ENCODE measurements around the gene MFSD12. TPM values are rescaled to one million over a fixed set of nuclear protein-coding genes. Genes with fewer than 3 reads are reported as not detected.

The MFSD12 gene
- total and polyA plus RNA-seq, 2 donors (not counting 3 experiments of a cell fraction or from before 2014, with no cell fraction given) = 51.7 to 78.9 TPM

GRCh38 chr19:3547767-3548282 is 9.6 kb downstream of the MFSD12 start:
- dilution Hi-C loops (cut with MboI; ENCODE audit: extremely low pct_ligation_motif_present, low sequenced_read_pairs) = no loop called here
- no TSS peak for BruUV-seq (replicated peaks)
- H3K79me2 ChIP-seq (ENCODE audit: control insufficient read depth, insufficient read depth, low read length) = peaks cover 7% of the 10 kb centered on the region
- H4K20me1 ChIP-seq (replicated peaks; ENCODE audit: control insufficient read depth, extremely low read depth, insufficient read depth, low read length) = no peaks in the 10 kb centered on the region
- H3K4me1 ChIP-seq (ENCODE audit: control insufficient read depth, extremely low read depth, insufficient read depth, low read length) = peaks cover 3% of the 10 kb centered on the region
- DNase-seq (ENCODE audit: low read depth, low spot score) (no peak), FAIRE-seq (no peak)
- no peak overlapping the region for H3K4me3 ChIP-seq (replicated peaks in 1 of 3; ENCODE audit: insufficient read depth in 1 of 3, low read depth in 1 of 3, low read length in 3 of 3)
- TF ChIP-seq EZH2 (IDR thresholded peaks at IDR 0.05; ENCODE audit: borderline replicate concordance, low read depth, low read length, severe bottlenecking) = no peak
- TF ChIP-seq CTCF (IDR thresholded peaks at IDR 0.05; ENCODE audit: extremely low read depth in 1 of 2, insufficient read depth in 1 of 2, low read depth in 1 of 2, low read length in 2 of 2) = peak in 1 of 2 donors; percentile 3
- intact Hi-C loops (cut with micrococcal nuclease) = no loop called here
- ChIA-PET POLR2A (no interaction called here), CTCF (interaction anchor here (1.0 to 3.5 kb wide), 3 partner anchors 9 to 159 kb away, joined by 3 to 12 read pairs (median 4); partner anchors contain the start of gene TEKTIP1)
- no peak overlapping the region for H2AFZ ChIP-seq (ENCODE audit: low read depth, low read length)
- H3K9me3 ChIP-seq (replicated peaks; ENCODE audit: control insufficient read depth, insufficient read depth, low read length) = no peaks in the 10 kb centered on the region
- H3K36me3 ChIP-seq (ENCODE audit: control insufficient read depth in 2 of 2, extremely low read depth in 1 of 2, insufficient read depth in 2 of 2, low read length in 2 of 2) = peaks cover 2 to 10% of the 10 kb centered on the region in 2 experiments
- H3K27me3 ChIP-seq (ENCODE audit: control insufficient read depth in 2 of 2, insufficient read depth in 2 of 2, low read length in 2 of 2) = no peaks in the 10 kb centered on the region
- no peak overlapping the region for H3K9ac ChIP-seq (replicated peaks; ENCODE audit: extremely low read depth, insufficient read depth, low read length)
- H3K9me1 ChIP-seq (replicated peaks; ENCODE audit: control insufficient read depth, extremely low read depth, insufficient read depth, low read length) = no peaks in the 10 kb centered on the region
- no peak overlapping the region for H3K27ac ChIP-seq (ENCODE audit: insufficient read depth, low read depth, low read length)
- H3K4me2 ChIP-seq (ENCODE audit: insufficient read depth, low read length) = no peak overlapping the region

GRCh38 chr19:3547301-3547731 is 10.1 kb downstream of the MFSD12 start:
- no peaks in the 10 kb centered on the region for H3K27me3 ChIP-seq (ENCODE audit: control insufficient read depth in 2 of 2, insufficient read depth in 2 of 2, low read length in 2 of 2)
- H3K27ac ChIP-seq (ENCODE audit: insufficient read depth, low read depth, low read length) = no peak overlapping the region
- peaks cover 2% of the 10 kb centered on the region for H3K79me2 ChIP-seq (ENCODE audit: control insufficient read depth, insufficient read depth, low read length)
- FAIRE-seq = no peak
- ChIA-PET CTCF (interaction anchor here (1.0 to 3.5 kb wide), 3 partner anchors 8 to 159 kb away, joined by 3 to 12 read pairs (median 4); partner anchors contain the start of gene TEKTIP1), POLR2A (no interaction called here)
- TF ChIP-seq CTCF (IDR thresholded peaks at IDR 0.05; ENCODE audit: extremely low read depth in 1 of 2, insufficient read depth in 1 of 2, low read depth in 1 of 2, low read length in 2 of 2) (peak; percentile 62 to 75), FOS (IDR thresholded peaks at IDR 0.05; ENCODE audit: borderline replicate concordance, insufficient read depth, low read length) (no peak), POLR2AphosphoS5 (IDR thresholded peaks at IDR 0.05; ENCODE audit: insufficient read depth, low read depth, low read length) (no peak), MYC (IDR thresholded peaks at IDR 0.05; ENCODE audit: low read depth, low read length) (no peak), JUN (IDR thresholded peaks at IDR 0.05; ENCODE audit: borderline replicate concordance, insufficient read depth, insufficient read length, low read depth) (no peak)
- H3K4me2 ChIP-seq (ENCODE audit: insufficient read depth, low read length) = no peak overlapping the region
- intact Hi-C loops (cut with micrococcal nuclease) = no loop called here
- no peak for DNase-seq (ENCODE audit: low read depth, low spot score)
- BruUV-seq (replicated peaks) = no TSS peak
- dilution Hi-C loops (cut with MboI; ENCODE audit: extremely low pct_ligation_motif_present, low sequenced_read_pairs) = no loop called here
- H3K9me3 ChIP-seq (replicated peaks; ENCODE audit: control insufficient read depth, insufficient read depth, low read length) = no peaks in the 10 kb centered on the region
- H3K4me3 ChIP-seq (replicated peaks in 1 of 3; ENCODE audit: insufficient read depth in 1 of 3, low read depth in 1 of 3, low read length in 3 of 3) = no peak overlapping the region
- no peak overlapping the region for H2AFZ ChIP-seq (ENCODE audit: low read depth, low read length)
- no peaks in the 10 kb centered on the region for H3K4me1 ChIP-seq (ENCODE audit: control insufficient read depth, extremely low read depth, insufficient read depth, low read length)
- H3K9me1 ChIP-seq (replicated peaks; ENCODE audit: control insufficient read depth, extremely low read depth, insufficient read depth, low read length) = no peaks in the 10 kb centered on the region
- no peaks in the 10 kb centered on the region for H4K20me1 ChIP-seq (replicated peaks; ENCODE audit: control insufficient read depth, extremely low read depth, insufficient read depth, low read length)
- H3K9ac ChIP-seq (replicated peaks; ENCODE audit: extremely low read depth, insufficient read depth, low read length) = no peak overlapping the region
- peaks cover 2 to 10% of the 10 kb centered on the region in 2 experiments for H3K36me3 ChIP-seq (ENCODE audit: control insufficient read depth in 2 of 2, extremely low read depth in 1 of 2, insufficient read depth in 2 of 2, low read length in 2 of 2)

Data from endothelial cell of umbilical vein (primary cell).